ENCODE results near the gene ZG16B.

DNA sequence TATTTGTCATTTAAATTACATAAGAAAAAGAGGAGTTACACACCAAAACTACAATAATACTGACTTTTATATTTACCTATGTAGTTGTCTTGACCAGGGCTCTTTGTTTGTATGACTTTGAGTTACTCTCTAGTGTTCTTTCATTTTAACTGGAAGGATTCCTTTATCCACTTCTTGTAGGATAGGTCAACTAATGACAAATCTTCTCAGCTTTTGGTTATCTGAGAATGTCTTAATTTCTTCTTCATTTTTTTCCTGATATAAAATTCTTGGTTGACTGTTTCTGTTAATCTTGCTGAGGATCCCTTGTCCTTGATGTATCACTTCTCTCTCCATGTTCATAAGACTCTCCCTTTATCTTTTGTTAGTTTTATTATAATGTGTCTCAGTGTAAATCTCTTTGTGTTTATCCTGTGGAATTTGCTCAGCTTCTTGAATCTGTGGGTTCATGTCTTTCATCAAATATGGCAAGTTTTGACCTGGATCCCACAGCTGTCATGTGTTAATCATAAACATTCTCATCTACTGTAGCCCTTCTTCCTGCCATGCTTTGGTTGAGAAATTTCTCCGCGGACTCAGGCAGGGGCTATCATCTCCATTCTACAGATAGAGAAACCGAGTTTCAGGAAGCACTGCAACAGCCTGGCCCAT is 26.4 kb upstream of the ZG16B start:
- no peak for TF ChIP-seq EP300 (IDR thresholded peaks at IDR 0.05)
- no peak for TF ChIP-seq POLR2AphosphoS5 (IDR thresholded peaks at IDR 0.05)
- TF ChIP-seq, protein P1, sequence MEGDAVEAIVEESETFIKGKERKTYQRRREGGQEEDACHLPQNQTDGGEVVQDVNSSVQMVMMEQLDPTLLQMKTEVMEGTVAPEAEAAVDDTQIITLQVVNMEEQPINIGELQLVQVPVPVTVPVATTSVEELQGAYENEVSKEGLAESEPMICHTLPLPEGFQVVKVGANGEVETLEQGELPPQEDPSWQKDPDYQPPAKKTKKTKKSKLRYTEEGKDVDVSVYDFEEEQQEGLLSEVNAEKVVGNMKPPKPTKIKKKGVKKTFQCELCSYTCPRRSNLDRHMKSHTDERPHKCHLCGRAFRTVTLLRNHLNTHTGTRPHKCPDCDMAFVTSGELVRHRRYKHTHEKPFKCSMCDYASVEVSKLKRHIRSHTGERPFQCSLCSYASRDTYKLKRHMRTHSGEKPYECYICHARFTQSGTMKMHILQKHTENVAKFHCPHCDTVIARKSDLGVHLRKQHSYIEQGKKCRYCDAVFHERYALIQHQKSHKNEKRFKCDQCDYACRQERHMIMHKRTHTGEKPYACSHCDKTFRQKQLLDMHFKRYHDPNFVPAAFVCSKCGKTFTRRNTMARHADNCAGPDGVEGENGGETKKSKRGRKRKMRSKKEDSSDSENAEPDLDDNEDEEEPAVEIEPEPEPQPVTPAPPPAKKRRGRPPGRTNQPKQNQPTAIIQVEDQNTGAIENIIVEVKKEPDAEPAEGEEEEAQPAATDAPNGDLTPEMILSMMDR (IDR thresholded peaks at IDR 0.05) = no peak
- TF ChIP-seq POLR2A (IDR thresholded peaks at IDR 0.05; ENCODE audit: low read depth) = no peak
